Raji (cell line): ENCODE data around the gene SESN1.

Source experiments
- POLR2A ChIP-seq: IDR thresholded peaks from 2 replicates; pipeline ENCODE4 v1.6.1; 2011; ENCODE audit warnings: low read depth, low read length, control low read depth; ENCODE audit not compliant: insufficient read depth

Gene SESN1

GRCh38 chr6:109002051-109002697, 92.5 kb downstream of the SESN1 start:
- TF ChIP-seq POLR2A, result no peak

DNA sequence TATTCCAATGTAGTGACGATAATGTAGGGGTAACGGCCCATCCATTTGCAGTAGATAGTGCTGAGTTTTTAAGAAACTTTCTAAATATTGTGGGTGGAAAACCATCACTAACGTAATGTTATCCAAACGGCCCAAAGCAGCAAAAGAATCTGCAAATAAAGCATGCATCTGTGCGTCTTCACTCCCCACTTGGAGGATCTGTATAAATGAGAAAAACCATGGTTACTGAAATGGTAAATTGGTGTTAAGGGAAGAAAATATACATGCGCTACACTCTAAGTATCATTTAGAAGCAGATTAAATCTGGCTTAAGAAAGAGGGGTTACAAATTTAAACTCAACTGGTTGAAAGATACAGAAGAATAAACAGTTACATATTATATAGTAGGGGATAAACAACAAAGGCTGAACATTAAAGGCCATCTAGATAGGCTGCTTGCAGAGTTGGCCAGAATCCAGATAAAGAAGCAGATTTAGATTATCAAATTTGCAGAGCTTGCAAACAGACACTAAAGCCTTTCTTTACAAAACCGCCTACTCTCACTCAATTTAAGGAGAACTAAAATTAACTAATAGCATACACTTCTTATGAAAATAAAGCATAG, 93.3 kb downstream of the SESN1 start:
- TF ChIP-seq POLR2A, result no peak

- TF ChIP-seq POLR2A, result no peak
These were observed 94.4 kb downstream of the SESN1 start for GRCh38 chr6:109000289-109000688.

GRCh38 chr6:108999428-108999827, 95.2 kb downstream of the SESN1 start:
- TF ChIP-seq POLR2A, result no peak

DNA sequence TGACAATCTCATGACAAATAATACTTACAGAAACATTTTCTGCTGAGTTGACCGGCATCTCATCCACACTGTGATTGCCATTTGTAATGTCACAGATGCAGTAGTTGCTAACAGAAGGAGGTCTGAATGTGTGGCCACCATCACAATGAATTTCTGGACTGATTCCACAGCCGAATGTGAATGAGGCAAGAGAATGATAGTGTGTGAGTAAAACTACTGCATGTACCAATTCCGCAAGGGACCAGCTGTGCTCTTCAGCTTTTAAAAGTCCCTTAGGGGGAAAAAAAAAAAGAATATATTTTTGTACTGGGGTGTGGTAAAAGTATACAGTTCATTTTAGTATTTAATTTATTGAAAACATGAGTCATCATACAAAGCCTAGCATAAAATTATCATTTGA, 96.2 kb downstream of the SESN1 start:
- TF ChIP-seq POLR2A, result no peak

DNA sequence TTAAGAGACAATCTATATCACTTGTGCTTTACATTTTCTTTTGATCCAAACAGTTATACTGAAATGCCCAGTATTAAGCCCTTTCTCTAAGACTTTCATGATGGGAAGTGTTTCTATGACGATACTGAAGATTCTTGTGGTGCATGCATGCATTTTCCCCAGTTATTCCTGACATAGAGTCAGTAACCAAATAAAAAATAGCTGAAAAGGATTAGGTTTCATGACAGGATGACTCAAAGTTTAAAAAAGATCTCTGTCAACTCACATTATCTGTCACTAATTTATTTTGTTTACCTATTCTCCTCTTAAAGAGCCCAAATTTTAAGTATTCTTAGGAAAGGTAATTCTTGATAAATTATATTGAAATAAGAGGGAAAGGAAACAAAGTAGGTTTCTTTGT, 98.4 kb downstream of the SESN1 start:
- TF ChIP-seq POLR2A, result no peak

DNA sequence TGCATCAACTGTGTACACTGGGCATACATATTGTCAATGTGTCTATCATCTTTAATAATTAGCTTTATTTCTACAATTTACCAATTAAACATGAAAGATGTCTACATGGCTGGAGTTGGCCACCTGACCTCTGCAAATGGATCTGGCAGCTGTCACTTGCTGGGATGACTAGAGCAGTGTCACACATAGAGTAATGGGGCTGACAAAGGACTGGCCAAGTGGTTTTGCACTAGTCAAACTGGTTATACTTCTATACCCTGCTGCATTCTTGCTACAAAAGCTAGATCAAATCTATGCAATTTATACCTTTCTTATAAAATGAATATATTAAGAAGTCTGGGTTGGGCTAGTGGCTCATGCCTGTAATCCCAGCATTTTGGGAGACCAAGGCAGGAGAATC, 99.3 kb downstream of the SESN1 start:
- TF ChIP-seq POLR2A, result no peak

DNA sequence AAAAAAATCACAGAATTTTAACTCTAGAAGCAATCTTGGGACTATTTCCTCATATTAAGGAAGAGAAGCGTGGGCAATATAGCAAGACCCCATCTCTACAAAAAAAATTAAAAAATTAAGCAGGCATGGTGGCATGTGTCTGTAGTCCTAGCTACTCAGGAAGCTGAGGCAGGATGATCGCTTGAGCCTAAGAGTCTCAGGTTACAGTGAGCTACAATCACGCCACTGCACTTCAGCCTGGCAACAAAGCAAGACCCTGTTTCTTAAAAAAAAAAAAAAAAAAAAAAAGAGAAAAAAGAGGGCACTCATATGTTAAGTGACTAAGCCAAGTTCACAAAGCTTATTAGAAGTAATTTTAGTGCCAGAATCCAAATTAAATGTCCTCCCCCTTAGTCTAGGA, 100.8 kb downstream of the SESN1 start:
- no peak for TF ChIP-seq POLR2A

DNA sequence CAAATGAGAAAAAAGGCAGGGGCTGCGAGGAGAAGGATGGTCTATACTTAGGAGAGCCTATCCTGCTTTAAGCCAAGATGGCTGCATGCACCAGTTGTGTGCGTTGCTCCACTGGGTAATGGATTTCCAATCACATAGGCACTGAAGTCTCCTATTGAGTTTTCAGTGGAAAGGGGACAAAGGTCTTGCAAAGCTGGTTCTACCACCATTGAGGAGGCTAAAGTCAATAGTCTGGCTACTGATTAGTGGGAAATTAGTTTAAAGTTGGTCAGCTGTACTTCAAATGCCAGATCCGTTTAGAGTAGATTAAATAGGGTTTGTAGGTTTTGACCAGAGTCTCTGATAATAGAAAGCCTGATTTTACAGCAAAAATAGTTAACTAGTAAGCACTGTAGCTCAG, 104.9 kb downstream of the SESN1 start:
- TF ChIP-seq POLR2A, result no peak

- no peak for TF ChIP-seq POLR2A
These were observed 105.9 kb downstream of the SESN1 start for GRCh38 chr6:108988765-108989164.

- no peak for TF ChIP-seq POLR2A
These were observed 106.3 kb downstream of the SESN1 start for GRCh38 chr6:108988296-108988695.

GRCh38 chr6:108987156-108987555, 107.5 kb downstream of the SESN1 start:
- no peak for TF ChIP-seq POLR2A

- TF ChIP-seq POLR2A, result no peak
These were observed 109.3 kb downstream of the SESN1 start for GRCh38 chr6:108985301-108985700.

- TF ChIP-seq POLR2A, result no peak
These were observed 111.5 kb downstream of the SESN1 start for GRCh38 chr6:108983151-108983550.

DNA sequence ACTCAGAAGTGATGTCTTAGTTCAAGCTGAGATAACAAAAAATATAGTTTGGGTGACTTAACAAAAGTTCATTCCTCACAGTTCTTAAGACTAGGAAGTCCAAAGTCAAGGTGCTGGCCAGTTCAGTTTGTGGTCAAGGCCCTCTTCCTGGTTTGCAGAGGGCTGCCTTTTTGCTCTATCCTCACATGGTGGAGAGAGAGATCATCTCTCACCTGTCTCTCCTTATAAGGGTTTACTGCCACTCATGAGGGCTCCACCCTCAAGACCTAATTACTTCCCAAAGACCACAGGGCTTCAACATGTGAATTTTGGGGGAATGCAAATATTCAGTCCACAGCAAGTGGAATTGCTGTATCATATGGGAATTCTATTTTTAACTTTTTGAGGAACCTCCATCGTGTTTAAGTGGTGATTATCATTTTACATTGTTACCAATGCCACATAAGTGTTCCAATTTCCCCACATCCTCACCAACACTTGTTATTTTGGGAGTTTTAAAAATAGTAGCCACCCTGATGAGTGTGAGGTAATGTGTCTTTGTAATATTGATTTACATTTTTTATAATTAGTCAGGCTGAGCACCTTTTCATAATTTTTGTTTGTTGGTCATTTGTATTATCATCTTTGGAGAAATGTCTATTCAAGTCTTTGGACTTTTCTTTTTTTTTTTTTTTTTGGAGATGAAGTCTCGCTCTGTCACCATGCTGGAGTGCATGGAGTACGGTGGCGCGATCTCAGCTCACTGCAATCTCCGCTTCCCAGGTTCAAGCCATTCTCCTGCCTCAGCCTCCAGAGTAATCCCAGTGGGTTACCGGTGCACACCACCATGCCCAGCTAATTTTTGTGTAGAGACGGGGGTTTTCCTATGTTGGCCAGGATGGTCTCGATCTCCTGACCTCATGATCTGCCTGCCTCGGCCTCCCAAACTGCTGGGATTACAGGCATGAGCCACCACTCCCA, 112.2 kb downstream of the SESN1 start:
- TF ChIP-seq POLR2A, result no peak

GRCh38 chr6:108974201-108974600, 120.4 kb downstream of the SESN1 start:
- no peak for TF ChIP-seq POLR2A

DNA sequence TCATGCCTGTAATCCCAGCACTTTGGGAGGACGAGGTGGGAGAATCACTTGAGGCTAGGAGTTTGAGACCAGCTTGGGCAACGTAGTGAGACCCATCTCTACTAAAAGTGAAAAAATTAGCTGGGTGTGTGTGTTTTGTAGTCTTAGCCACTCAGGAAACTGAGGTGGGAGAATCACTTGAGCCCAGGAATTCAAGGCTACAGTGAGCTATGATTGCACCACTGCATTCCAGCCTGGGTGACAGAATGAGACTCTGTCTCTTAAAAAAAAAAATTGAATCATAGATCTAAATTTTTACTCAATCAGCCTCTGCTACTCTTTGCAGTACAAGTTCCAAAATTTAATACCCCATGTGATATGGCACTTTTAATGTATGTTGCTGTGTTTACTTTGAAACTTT, 124.9 kb downstream of the SESN1 start:
- TF ChIP-seq POLR2A, result no peak
